RWPE1 (cell line): Measurements from ENCODE around the gene APOBEC2.

Experiments used
- CTCF ChIA-PET: fragments of 350-600 bp; sonication (Branson Sonifier 250); formaldehyde crosslinking; extraction: SDS; loops from one replicate; lab custom pipeline; 2021; lab: Yijun Ruan, JAX
- POLR2A ChIA-PET: fragments of 400-600 bp; formaldehyde crosslinking; extraction: SDS; loops from one replicate; lab custom pipeline; 2020; ENCODE audit warnings: antibody characterized with exemption; ENCODE audit not compliant: low non-redundant PET; lab: Yijun Ruan, JAX
- DNase-seq: peaks from one replicate; pipeline ENCODE4 v3.0.0; 2012; ENCODE audit warnings: low spot score
- H3K27ac ChIP-seq: fragments of 450-650 bp; 2 replicates; pipeline ENCODE4 v1.5.1; 2017
- CTCF ChIP-seq: fragments of 450-650 bp; conservative IDR thresholded peaks from 2 replicates; pipeline ENCODE4 v1.5.1; 2017; ENCODE audit warnings: low read depth, mild to moderate bottlenecking

Gene APOBEC2

GRCh38 chr6:41040940-41041536 is 12.0 kb upstream of the APOBEC2 start:
- CTCF ChIA-PET = interaction anchor here (1.4 kb wide), 1 partner anchor 14 kb away, joined by 3 read pairs; no protein-coding TSS in a partner anchor
- POLR2A ChIA-PET = no interaction called here
- no peak for TF ChIP-seq CTCF
- DNase-seq = no peak
- no peak overlapping the region for H3K27ac ChIP-seq

GRCh38 chr6:41042226-41043055 is 10.6 kb upstream of the APOBEC2 start, which contains the start of gene TSPO2:
Gene TSPO2 (plus strand): TSS chr6:41042467. CDS start chr6:41042986, 519 bp downstream.
- H3K27ac ChIP-seq = no peak within 1 kb of the TSS
- no peak for DNase-seq
- TF ChIP-seq CTCF = no peak
- ChIA-PET CTCF (interaction anchor here (1.4 kb wide), 1 partner anchor 15 kb away, joined by 3 read pairs; no protein-coding TSS in a partner anchor), POLR2A (no interaction called here)

- H3K27ac ChIP-seq = no peak overlapping the region
- TF ChIP-seq CTCF = no peak
- CTCF ChIA-PET = no interaction called here
- no peak for DNase-seq
- POLR2A ChIA-PET = no interaction called here
These were observed 9.9 kb upstream of the APOBEC2 start for GRCh38 chr6:41043151-41043550.

GRCh38 chr6:41045664-41046063 is 7.3 kb upstream of the APOBEC2 start:
- no peak overlapping the region for H3K27ac ChIP-seq
- TF ChIP-seq CTCF = no peak
- POLR2A ChIA-PET = interaction anchor here (1.5 kb wide), 1 partner anchor 27 kb away, joined by 4 read pairs; the partner anchor contains the start of genes NFYA and OARD1
- CTCF ChIA-PET = no interaction called here
- no peak for DNase-seq

- DNase-seq = no peak
- POLR2A ChIA-PET = interaction anchor here (1.5 kb wide), 1 partner anchor 26 kb away, joined by 4 read pairs; the partner anchor contains the start of genes NFYA and OARD1
- no peak overlapping the region for H3K27ac ChIP-seq
- TF ChIP-seq CTCF = no peak
- CTCF ChIA-PET = interaction anchor here (0.7 kb wide), 1 partner anchor 10 kb away, joined by 3 read pairs; no protein-coding TSS in a partner anchor
These were observed 6.9 kb upstream of the APOBEC2 start for GRCh38 chr6:41046084-41046483.

GRCh38 chr6:41047306-41047705 is 5.7 kb upstream of the APOBEC2 start:
- H3K27ac ChIP-seq = no peak overlapping the region
- no peak for TF ChIP-seq CTCF
- POLR2A ChIA-PET = no interaction called here
- CTCF ChIA-PET = no interaction called here
- DNase-seq = no peak
